H1 (cell line): ENCODE measurements around the gene THEM5. TPM values are rescaled to one million over a fixed set of nuclear protein-coding genes. Genes with fewer than 3 reads are reported as not detected.
"Not testable (repeated sequence)": the region's sequence is repeated elsewhere in the genome, so short reads cannot be mapped to it uniquely, and the experiment has no call there.

ENCODE experiments used
- CTCF ChIA-PET: fragments of 300-600 bp; sonication (Branson Sonifier 250); formaldehyde crosslinking; loops from one replicate; lab custom pipeline; 2021; ENCODE audit not compliant: partially characterized antibody; lab: Charles Lee
- POLR2A ChIA-PET: fragments of 300-600 bp; sonication (Branson Sonifier 250); formaldehyde crosslinking; loops from one replicate; lab custom pipeline; 2021; ENCODE audit warnings: inconsistent platforms; ENCODE audit not compliant: partially characterized antibody; lab: Charles Lee
- DNase-seq, 2 experiments: peaks; one replicate each; pipeline versions ENCODE4 v3.0.0 to v3.0.0-alpha.2; 2010 to 2022; ENCODE audit warnings: low spot score in 2 of 2, low read depth in 1 of 2, mixed read lengths in 1 of 2
- FAIRE-seq: peaks from 2 replicates; lab custom pipeline; 2011; peaks lifted over from hg19 to GRCh38; lab: Jason Lieb, UNC
- H2AFZ ChIP-seq: 2 replicates; pipeline ENCODE4 v1.8.1; 2012; ENCODE audit warnings: low read length, inconsistent platforms
- H2AK5ac ChIP-seq: 2 replicates; pipeline ENCODE4 v1.6.1; 2013; ENCODE audit warnings: low read depth, low read length
- H2BK120ac ChIP-seq: replicated peaks from 2 replicates; pipeline ENCODE3; 2013; ENCODE audit warnings: low read depth, low read length, inconsistent platforms
- H2BK12ac ChIP-seq: 2 replicates; pipeline ENCODE4 v1.6.1; 2013; ENCODE audit warnings: low read depth, low read length
- H2BK15ac ChIP-seq: 2 replicates; pipeline ENCODE4 v1.6.1; 2013; ENCODE audit warnings: low read length
- H2BK20ac ChIP-seq: 2 replicates; pipeline ENCODE4 v1.6.1; 2013; ENCODE audit warnings: low read length
- H2BK5ac ChIP-seq: 2 replicates; pipeline ENCODE4 v1.6.1; 2013; ENCODE audit warnings: low read depth, low read length
- H3K14ac ChIP-seq: 2 replicates; pipeline ENCODE4 v1.6.1; 2013; ENCODE audit warnings: inconsistent platforms; ENCODE audit not compliant: insufficient read length
- H3K18ac ChIP-seq: 2 replicates; pipeline ENCODE4 v1.6.1; 2013; ENCODE audit warnings: low read length; ENCODE audit errors: extremely low read depth
- H3K23ac ChIP-seq: 2 replicates; pipeline ENCODE4 v1.6.1; 2013; ENCODE audit warnings: inconsistent platforms; ENCODE audit not compliant: insufficient read length
- H3K23me2 ChIP-seq: 2 replicates; pipeline ENCODE4 v1.6.1; 2013; ENCODE audit warnings: low read depth, low read length
- H3K27ac ChIP-seq: 2 replicates; pipeline ENCODE4 v1.6.1; 2011; ENCODE audit warnings: low read depth, low read length, inconsistent platforms
- H3K27me3 ChIP-seq, 4 experiments: replicated peaks in 1 of 4; 1 replicate in 1 of 4; 2 replicates in 3 of 4; pipeline versions ENCODE4 v1.6.1 to v1.8.1; 2011 to 2013; ENCODE audit warnings: low read length in 3 of 4, mild to moderate bottlenecking in 3 of 4, inconsistent platforms in 2 of 4, mixed read lengths in 2 of 4, moderate library complexity in 1 of 4; ENCODE audit not compliant: control insufficient read depth in 3 of 4, insufficient read depth in 3 of 4; ENCODE audit errors: extremely low read depth in 1 of 4
- H3K36me3 ChIP-seq, 4 experiments: 2 replicates each; pipeline versions ENCODE4 v1.6.1 to v1.8.1; 2011 to 2013; ENCODE audit warnings: mild to moderate bottlenecking in 4 of 4, low read length in 3 of 4, moderate library complexity in 2 of 4, control low read depth in 1 of 4, inconsistent platforms in 1 of 4; ENCODE audit not compliant: insufficient read depth in 4 of 4, control insufficient read depth in 2 of 4
- H3K4ac ChIP-seq: replicated peaks from 2 replicates; pipeline ENCODE3; 2013; ENCODE audit warnings: low read length, low read depth, mixed read lengths, inconsistent platforms; ENCODE audit not compliant: insufficient read length
- H3K4me1 ChIP-seq, 4 experiments: replicated peaks in 1 of 4; 1 replicate in 1 of 4; 2 replicates in 3 of 4; pipeline versions ENCODE4 v1.6.1 to v1.8.1; 2011 to 2013; ENCODE audit warnings: low read length in 3 of 4, inconsistent platforms in 2 of 4, mixed read lengths in 1 of 4; ENCODE audit not compliant: insufficient read depth in 4 of 4, control insufficient read depth in 3 of 4
- H3K4me2 ChIP-seq, 2 experiments: 2 replicates each; pipeline versions ENCODE4 v1.6.1 to v1.8.1; 2011 to 2013; ENCODE audit warnings: low read depth in 2 of 2, low read length in 2 of 2, control low read depth in 1 of 2, inconsistent platforms in 1 of 2, mild to moderate bottlenecking in 1 of 2; ENCODE audit not compliant: insufficient read depth in 1 of 2
- H3K4me3 ChIP-seq, 4 experiments: fragments of 200-600, 300-600 bp in 1 of 4; sonication (generic), shearing (Covaris generic), sonication (Bioruptor Twin) in 1 of 4; 2 replicates each; pipeline versions ENCODE4 v1.5.1 to v1.8.1; 2011 to 2016; ENCODE audit warnings: low read length in 4 of 4, low read depth in 3 of 4, control low read depth in 2 of 4, inconsistent platforms in 2 of 4, mild to moderate bottlenecking in 2 of 4, mixed read lengths in 1 of 4, moderate library complexity in 1 of 4; ENCODE audit not compliant: insufficient read depth in 2 of 4; ENCODE audit errors: extremely low read depth in 1 of 4
- H3K56ac ChIP-seq: replicated peaks from 2 replicates; pipeline ENCODE3; 2013; ENCODE audit warnings: low read depth, mild to moderate bottlenecking, mixed read lengths, low read length, inconsistent platforms; ENCODE audit not compliant: insufficient read length
- H3K79me1 ChIP-seq: 2 replicates; pipeline ENCODE4 v1.6.1; 2013; ENCODE audit warnings: low read depth, low read length, control low read depth
- H3K79me2 ChIP-seq, 2 experiments: 2 replicates each; pipeline versions ENCODE4 v1.6.1 to v1.8.1; 2012 to 2013; ENCODE audit warnings: low read length in 2 of 2, mild to moderate bottlenecking in 2 of 2, inconsistent platforms in 1 of 2; ENCODE audit not compliant: insufficient read depth in 2 of 2, control insufficient read depth in 1 of 2
- H3K9ac ChIP-seq, 4 experiments: replicated peaks in 1 of 4; 1 replicate in 1 of 4; 2 replicates in 3 of 4; pipeline versions ENCODE4 v1.6.1 to v1.8.1; 2011 to 2013; ENCODE audit warnings: low read depth in 3 of 4, low read length in 3 of 4, control low read depth in 2 of 4, mild to moderate bottlenecking in 2 of 4, moderate library complexity in 2 of 4, inconsistent platforms in 1 of 4; ENCODE audit errors: extremely low read depth in 1 of 4
- H3K9me3 ChIP-seq, 2 experiments: 2 replicates each; pipeline versions ENCODE4 v1.6.1 to v1.8.1; 2012 to 2013; ENCODE audit warnings: mild to moderate bottlenecking in 2 of 2, moderate library complexity in 2 of 2, control low read depth in 1 of 2, inconsistent platforms in 1 of 2, low read depth in 1 of 2, low read length in 1 of 2, mixed read lengths in 1 of 2; ENCODE audit not compliant: insufficient read depth in 2 of 2
- H4K20me1 ChIP-seq, 2 experiments: replicated peaks in 1 of 2; 2 replicates each; pipeline versions ENCODE3 to v1.8.1; 2011 to 2013; ENCODE audit warnings: inconsistent platforms in 2 of 2, low read length in 2 of 2, mild to moderate bottlenecking in 1 of 2; ENCODE audit not compliant: insufficient read depth in 2 of 2, control insufficient read depth in 1 of 2
- H4K5ac ChIP-seq: 2 replicates; pipeline ENCODE4 v1.6.1; 2013; ENCODE audit warnings: low read length, low read depth, mixed read lengths, inconsistent platforms; ENCODE audit not compliant: insufficient read length
- H4K8ac ChIP-seq: 2 replicates; pipeline ENCODE4 v1.8.0; 2013; ENCODE audit warnings: mild to moderate bottlenecking, moderate library complexity, low read length, inconsistent platforms; ENCODE audit not compliant: insufficient read depth; ENCODE audit errors: extremely low read depth
- H4K91ac ChIP-seq: replicated peaks from 2 replicates; pipeline ENCODE3; 2013; ENCODE audit warnings: low read length, mixed read lengths, inconsistent platforms; ENCODE audit not compliant: insufficient read length
- WGBS, 2 experiments: shearing (Covaris generic) in 1 of 2; methylation state at CpG; one replicate each; pipeline versions ENCODE4 v1.1.6 to v1.1.7; 2013 to 2015; ENCODE audit warnings: low lambda C conversion rate in 2 of 2, mixed read lengths in 2 of 2, inconsistent platforms in 1 of 2, low coverage in 1 of 2, missing lambda C conversion rate in 1 of 2; ENCODE audit not compliant: insufficient replicate concordance in 2 of 2, insufficient coverage in 1 of 2, insufficient read length in 1 of 2; ENCODE audit errors: extremely low coverage in 1 of 2, missing lambda C conversion rate in 1 of 2; 5-methylcytosine and 5-hydroxymethylcytosine counted together
- polyA plus RNA-seq, 7 experiments: library from polyadenylated mRNA; depleted of rRNA in 3 of 7; stranded (reverse) in 5 of 7; unstranded in 2 of 7; fragments of >200 nt in 5 of 7; fragments of 200-250 nt in 2 of 7; gene quantifications; 1 replicate in 5 of 7; 2 replicates in 1 of 7; 4 replicates in 1 of 7; pipeline versions ENCODE4 v1.2.1 to v1.2.3, GENCODE V29; 2011 to 2013; ENCODE audit warnings: missing spikeins in 2 of 7, mixed read lengths in 2 of 7
- total RNA-seq: library from RNA; stranded (reverse); fragmentation: NEBNext Ultra II Directional; extraction: Animal tissue kit (Norgen Biotek cat#: 25700); gene quantifications from 2 replicates; pipeline ENCODE4 v1.2.1, GENCODE V29; 2021

THEM5 gene
- total and polyA plus RNA-seq, 2 of the 8 experiments (the other 6 are each of a cell fraction or from before 2014, with no cell fraction given), result not detected

GRCh38 chr1:151884879-151885278, 31.4 kb upstream of the THEM5 start:
- H3K36me3 ChIP-seq, result peaks cover 0 to 10% (median 0%) of the 10 kb centered on the region in 4 experiments; a peak in 1 of 8 replicates
- H3K18ac ChIP-seq, H3K4me1 ChIP-seq, H3K27ac ChIP-seq, H2AK5ac ChIP-seq, H3K27me3 ChIP-seq, H2BK5ac ChIP-seq, H2BK15ac ChIP-seq, H3K4ac ChIP-seq, H3K9ac ChIP-seq, H4K8ac ChIP-seq, FAIRE-seq, H2BK20ac ChIP-seq, H4K20me1 ChIP-seq, H3K79me1 ChIP-seq, DNase-seq, H3K4me2 ChIP-seq, H3K79me2 ChIP-seq, H2BK120ac ChIP-seq, H3K9me3 ChIP-seq, H2AFZ ChIP-seq, H4K5ac ChIP-seq, H3K56ac ChIP-seq, H3K4me3 ChIP-seq, H2BK12ac ChIP-seq, H3K14ac ChIP-seq, H3K23me2 ChIP-seq, H3K23ac ChIP-seq, H4K91ac ChIP-seq: not testable (repeated sequence)
- ChIA-PET POLR2A (interaction anchor here (1.0 kb wide), 1 partner anchor 29 kb away, joined by 4 read pairs; no protein-coding TSS in a partner anchor), CTCF (interaction anchor here (0.6 to 1.7 kb wide), 3 partner anchors 21 to 117 kb away, joined by 4 to 9 read pairs (median 5); no protein-coding TSS in a partner anchor)
- 90% methylated on average over 5 of the region's 5 CpGs; no CpG with 5 or more reads in 1 of the 2 experiments for WGBS, 2 experiments

GRCh38 chr1:151884445-151884844, 30.9 kb upstream of the THEM5 start:
- H2BK20ac ChIP-seq, H2BK12ac ChIP-seq, H4K20me1 ChIP-seq, H2BK5ac ChIP-seq, H3K14ac ChIP-seq, H2BK15ac ChIP-seq, H3K9ac ChIP-seq, H3K4ac ChIP-seq, H4K5ac ChIP-seq, H3K79me1 ChIP-seq, H3K4me3 ChIP-seq, H3K27me3 ChIP-seq, H3K23ac ChIP-seq, H3K4me2 ChIP-seq, H4K91ac ChIP-seq, H3K56ac ChIP-seq, DNase-seq, H2AFZ ChIP-seq, H3K18ac ChIP-seq, FAIRE-seq, H3K27ac ChIP-seq, H3K79me2 ChIP-seq, H3K23me2 ChIP-seq, H3K9me3 ChIP-seq, H3K4me1 ChIP-seq, H4K8ac ChIP-seq, H2BK120ac ChIP-seq, H2AK5ac ChIP-seq: not testable (repeated sequence)
- H3K36me3 ChIP-seq, result peaks cover 0 to 10% (median 0%) of the 10 kb centered on the region in 4 experiments; a peak in 1 of 8 replicates
- 89% methylated on average over 3 of the region's 3 CpGs; no CpG with 5 or more reads in 1 of the 2 experiments for WGBS, 2 experiments
- CTCF ChIA-PET, result interaction anchor here (0.8 to 3.4 kb wide), 4 partner anchors 24 to 117 kb away, joined by 3 to 11 read pairs (median 6); partner anchors contain the start of gene THEM4
- POLR2A ChIA-PET, result interaction anchor here (0.6 to 0.8 kb wide), 3 partner anchors 12 to 249 kb away, joined by 3 read pairs; partner anchors contain the start of gene THEM4
